ENCODE results near the gene MS4A4A.
"Not testable (repeated sequence)": the region's sequence is repeated elsewhere in the genome, so short reads cannot be mapped to it uniquely, and the experiment has no call there.

- TF ChIP-seq POLR2A, CTCF, POLR2AphosphoS5, EP300 (IDR thresholded peaks at IDR 0.05): not testable (repeated sequence)
These were observed 21.4 kb downstream of the MS4A4A start for GRCh38 chr11:60301884-60302283.
